GM19025 (cell line): ENCODE measurements around the gene BACH2.

ENCODE experiments used
- ATAC-seq: cut with Tn5 transposase; IDR thresholded peaks from one replicate; pipeline ENCODE4 v1.9.1; 2021; ENCODE audit warnings: mild to moderate bottlenecking, low read depth, moderate library complexity; ENCODE audit not compliant: unreplicated experiment

Gene BACH2

GRCh38 chr6:90019216-90019615, 277.4 kb downstream of the BACH2 start:
- no peak for ATAC-seq

DNA sequence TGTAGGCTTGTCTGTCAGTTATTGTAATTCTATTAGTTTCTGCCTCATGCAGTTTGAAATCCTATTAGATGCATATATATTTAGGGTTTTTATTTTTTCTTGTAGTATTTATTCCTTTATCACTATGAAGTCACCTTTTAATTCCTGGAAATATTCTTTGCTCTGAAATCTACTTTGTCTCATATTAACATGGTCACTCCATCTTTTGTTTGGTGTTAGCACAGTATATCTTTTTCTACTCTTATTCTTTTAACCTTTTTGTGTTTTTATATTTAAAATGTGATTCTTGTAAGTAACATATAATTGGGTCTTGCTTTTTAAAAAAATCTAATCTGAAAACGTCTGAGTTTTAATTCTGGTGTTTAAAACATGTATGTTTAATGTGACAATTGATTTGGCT, 280.8 kb downstream of the BACH2 start:
- ATAC-seq = no peak

GRCh38 chr6:90008908-90009501, 287.6 kb downstream of the BACH2 start:
- peak; percentile 15 for ATAC-seq

DNA sequence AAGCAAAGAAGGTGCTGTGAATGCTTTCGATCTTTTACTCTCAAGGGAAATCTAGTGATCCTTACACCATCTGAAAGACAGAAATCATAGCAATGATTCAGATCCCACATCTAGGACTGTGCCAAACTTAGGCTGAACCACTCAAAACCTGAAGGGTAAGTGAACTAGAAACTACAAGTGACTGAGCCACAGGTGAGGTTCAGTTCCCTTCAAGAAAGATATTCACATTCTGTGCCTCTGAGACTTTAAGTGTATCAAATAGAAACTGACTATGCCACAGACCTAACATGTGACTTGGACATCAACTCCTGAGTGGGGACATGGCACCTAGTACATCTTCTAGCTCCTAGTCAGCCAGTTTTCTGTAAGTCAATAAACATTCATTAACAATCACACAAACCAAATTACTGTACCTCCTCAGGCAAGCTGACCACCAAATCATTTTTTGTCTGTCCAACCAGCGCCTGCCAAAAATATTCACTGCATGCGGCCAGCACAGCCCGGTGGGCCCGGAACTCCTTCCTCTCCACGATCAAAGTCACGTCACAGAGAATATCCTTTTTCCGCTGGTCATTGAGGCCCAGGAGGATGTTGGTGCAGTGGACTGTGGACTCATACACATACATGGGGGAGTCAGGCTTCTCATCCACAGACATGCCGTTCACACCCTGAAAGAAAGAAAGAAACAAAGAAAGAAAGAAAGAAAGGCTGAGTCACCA, 288.3 kb downstream of the BACH2 start:
- peak; percentile 59 for ATAC-seq

DNA sequence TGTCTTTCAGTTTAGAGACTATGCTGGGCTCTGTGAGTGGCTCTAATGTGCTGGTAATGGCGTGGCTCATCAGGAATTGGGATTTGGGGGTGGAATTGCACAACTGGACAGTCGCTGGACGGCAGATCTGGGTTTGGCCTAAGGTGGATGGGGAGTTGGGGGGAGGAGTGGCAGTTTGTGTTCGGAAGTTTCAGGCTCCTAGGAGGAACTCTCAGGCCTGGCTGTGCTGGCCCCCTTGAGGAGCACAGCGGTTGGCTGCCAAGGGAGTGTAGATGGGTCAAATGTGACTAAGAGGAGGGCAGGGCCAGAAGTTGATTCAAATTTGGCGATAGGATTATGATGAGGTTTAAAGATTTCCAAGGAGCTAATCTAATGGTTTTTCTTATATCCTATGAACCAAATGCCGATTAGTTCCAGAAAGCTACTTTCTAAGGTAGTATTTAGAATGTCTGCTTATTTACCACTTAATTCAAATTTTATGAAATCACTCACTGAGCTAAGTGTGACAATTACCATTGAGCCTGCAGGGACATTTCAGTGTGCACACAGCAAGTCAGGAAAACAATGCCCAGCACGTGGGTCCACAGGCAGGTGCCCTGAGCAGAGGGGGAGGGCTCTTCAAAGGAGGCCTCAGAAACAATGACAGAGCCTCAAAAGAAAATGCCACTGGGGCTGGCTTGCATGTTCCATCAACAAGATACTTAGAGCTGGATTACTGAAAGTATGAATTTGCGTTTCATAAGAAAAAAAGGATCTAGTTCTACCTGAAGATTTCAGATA, 291.4 kb downstream of the BACH2 start:
- ATAC-seq = no peak

DNA sequence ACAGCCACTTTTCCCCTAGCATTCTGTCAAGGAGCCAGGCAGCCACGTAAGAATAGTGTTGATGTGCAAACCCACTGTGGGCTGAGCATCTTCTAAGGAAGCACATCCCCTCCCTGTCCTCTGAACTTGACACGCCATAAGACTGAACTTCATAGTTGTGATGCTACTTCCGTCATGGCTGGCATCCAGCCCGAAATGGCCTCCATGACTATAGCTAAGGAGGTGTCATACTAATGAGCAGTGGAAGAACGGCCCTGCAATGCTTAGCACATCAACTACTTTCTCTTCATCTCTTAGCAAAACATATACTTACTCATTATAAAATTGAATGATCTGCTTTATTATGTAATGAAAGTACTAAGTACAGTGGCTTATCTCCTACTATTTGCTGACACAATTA, 292.1 kb downstream of the BACH2 start:
- no peak for ATAC-seq

GRCh38 chr6:90003941-90004340, 292.7 kb downstream of the BACH2 start:
- no peak for ATAC-seq

GRCh38 chr6:90003069-90003795, 293.4 kb downstream of the BACH2 start:
- ATAC-seq = no peak

DNA sequence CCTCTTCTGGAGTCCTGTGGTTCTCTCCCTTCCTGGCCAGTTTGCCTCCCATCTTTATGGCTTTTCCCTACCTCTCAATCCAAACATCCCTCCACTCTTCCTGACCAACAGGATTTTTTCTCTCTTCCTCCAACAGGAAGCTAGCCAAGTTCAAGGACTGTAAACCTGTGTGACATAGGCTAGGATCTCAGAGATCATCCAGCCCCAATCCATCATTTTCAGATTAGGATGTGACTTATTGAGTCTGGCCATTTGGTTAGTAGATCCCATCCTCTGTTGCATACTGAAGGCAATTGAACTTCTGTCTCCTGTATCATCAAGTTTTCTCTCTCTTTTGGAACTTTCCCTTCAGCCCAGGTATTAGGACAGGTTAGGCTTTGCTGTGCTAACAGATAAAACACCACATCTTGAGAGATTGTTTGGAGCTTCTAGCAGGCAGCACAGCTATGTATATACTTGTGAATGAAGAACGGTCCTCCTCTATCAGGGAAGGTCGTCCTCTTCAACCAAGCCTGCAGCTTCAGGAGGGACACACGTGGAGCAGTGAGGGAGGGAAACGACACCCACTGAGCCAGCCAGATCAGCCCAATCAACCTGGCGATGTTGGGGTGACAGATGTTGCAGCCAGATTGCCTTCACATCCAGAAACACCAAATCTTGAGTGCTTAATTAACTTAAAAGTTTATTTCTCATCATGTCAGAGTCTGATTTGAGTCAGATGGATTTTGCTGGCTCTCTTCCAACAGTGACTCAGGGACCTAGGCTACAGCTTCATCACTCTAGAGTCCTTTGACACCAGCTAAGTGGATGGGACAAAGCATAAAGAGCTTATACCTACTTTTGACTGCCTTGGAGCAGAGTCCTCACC, 295.5 kb downstream of the BACH2 start:
- no peak for ATAC-seq

- no peak for ATAC-seq
Measured at GRCh38 chr6:89999945-90000825, 296.5 kb downstream of the BACH2 start.

- no peak for ATAC-seq
Measured at GRCh38 chr6:89999154-89999553, 297.5 kb downstream of the BACH2 start.

DNA sequence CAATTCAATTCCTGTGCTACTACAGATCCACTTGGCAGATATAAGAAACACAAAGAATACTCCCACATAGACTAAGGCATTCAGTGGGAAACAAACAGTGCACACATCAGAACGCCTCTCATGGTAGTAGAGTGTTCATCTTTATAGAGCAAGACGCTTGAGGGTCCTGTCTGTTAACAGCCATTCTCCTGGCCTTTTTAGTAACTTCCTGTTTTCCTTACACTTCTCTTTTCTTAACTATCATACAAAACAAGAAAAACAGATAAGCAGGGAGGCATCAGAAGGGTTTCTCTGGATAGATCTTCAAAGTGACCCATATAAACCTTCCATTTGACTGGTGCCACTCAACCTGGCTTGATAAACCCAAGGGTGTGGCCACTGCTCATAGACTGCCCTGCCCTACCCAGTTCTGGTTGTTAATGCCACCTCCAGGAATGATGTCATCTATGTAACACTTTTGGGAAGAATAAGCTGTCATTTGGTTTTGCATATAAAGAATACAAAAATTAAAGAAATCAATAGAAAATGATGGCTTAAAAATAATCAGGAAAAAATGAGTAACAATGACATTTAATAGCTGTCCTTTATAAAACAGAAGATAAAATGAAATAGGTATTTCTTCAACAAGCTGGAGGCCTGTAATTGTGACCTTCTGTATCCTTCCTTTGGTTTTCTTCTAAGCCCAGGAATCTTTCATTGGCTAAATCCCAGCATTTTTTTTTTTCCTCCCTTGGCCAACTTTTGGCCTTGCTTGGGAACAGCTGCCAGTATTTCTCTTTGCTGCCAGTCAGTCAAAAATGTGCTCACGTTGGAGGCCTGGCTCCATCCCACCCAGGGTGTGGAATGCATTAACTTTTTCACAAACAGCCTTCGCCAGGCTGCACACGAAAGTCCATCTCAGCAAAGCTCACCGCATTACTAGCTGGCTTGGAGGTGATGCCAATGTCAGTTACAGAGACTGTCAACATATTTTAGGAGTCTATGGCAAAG, 298.9 kb downstream of the BACH2 start:
- ATAC-seq = no peak

DNA sequence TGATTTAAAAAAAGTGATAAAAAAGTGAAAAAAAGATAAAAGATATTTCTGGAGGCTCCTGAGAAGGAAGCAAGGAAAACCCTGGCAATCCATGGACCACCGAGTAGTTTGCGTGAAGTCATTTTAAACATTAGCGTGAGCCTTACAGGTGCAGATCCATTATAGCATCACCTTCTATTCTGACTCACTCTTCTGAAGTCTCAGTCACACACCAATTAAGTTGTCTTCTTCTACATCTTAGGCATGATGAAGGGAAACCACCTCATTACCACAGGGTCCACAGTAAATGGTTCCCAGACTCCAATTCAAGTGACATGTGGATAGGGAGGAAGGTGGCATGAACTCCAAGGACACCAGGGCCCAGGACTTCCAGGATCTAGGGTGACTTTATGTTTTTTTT, 303.2 kb downstream of the BACH2 start:
- no peak for ATAC-seq

- no peak for ATAC-seq
Measured at GRCh38 chr6:89992818-89993217, 303.8 kb downstream of the BACH2 start.

- ATAC-seq = no peak
Measured at GRCh38 chr6:89989742-89990141, 306.9 kb downstream of the BACH2 start.

DNA sequence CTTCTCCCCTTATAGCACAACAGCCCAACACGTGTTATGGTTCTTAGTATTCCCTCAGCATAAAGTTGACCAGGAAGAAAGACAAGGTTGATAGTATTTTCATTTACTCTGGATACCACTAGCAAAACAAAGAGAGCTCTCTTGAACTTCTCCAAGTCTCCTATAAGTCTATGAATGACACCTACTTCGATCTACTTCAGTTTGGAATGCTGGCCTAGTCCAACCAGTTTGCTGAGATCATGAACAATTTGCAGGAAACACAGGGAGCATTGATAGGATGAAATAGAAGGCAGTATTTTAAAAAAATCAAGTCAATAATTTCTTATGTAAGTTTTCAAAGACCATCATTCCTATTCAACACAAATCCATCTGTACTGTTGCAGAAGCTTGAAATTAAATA, 308.8 kb downstream of the BACH2 start:
- no peak for ATAC-seq

- ATAC-seq = no peak
Measured at GRCh38 chr6:89987140-89987539, 309.5 kb downstream of the BACH2 start.

DNA sequence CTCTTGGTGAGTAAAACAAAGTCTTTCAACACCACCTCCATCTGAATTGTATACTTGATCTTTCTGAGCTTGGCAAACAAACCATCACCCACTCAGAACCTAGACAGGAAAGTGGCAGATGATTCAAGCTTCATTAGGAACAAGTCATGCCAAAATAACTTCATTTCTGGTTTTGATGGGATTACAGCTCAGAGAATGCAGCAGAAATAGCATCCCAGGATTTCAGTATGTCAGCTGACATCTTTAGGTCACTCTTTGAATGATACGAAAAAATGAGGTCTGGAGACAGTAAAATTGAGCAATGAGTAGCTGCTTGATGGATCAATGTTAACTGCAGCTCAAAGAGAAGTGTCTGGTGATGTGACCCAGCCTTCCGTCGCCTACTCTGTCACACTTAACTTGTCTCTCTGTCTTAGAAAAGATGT, 310.0 kb downstream of the BACH2 start:
- no peak for ATAC-seq
